Measurements from ENCODE around the gene ASTN2.

The ASTN2 gene

GRCh38 chr9:116901260-116901659 lies 513.6 kb downstream of the ASTN2 start:
- H3K79me2 ChIP-seq (ENCODE audit: insufficient read depth, low read length), result no peaks in the 10 kb centered on the region
- no peak overlapping the region for H3K27ac ChIP-seq (ENCODE audit: low read length)
- no peak overlapping the region for H3K9ac ChIP-seq (ENCODE audit: low read depth, low read length)
- no peaks in the 10 kb centered on the region for H3K27me3 ChIP-seq (ENCODE audit: insufficient read depth, low read length, poor library complexity)
- no peak overlapping the region for H3K4me2 ChIP-seq (ENCODE audit: insufficient read depth, low read length)
- no peaks in the 10 kb centered on the region for H3K9me3 ChIP-seq (ENCODE audit: insufficient read depth, low read length, severe bottlenecking)
- H4K20me1 ChIP-seq (ENCODE audit: insufficient read depth, low read length), result no peaks in the 10 kb centered on the region
- H3K4me3 ChIP-seq (ENCODE audit: low read depth in 1 of 2, low read length in 2 of 2), result no peak overlapping the region
- ATAC-seq (ENCODE audit: insufficient read depth, low read depth) (no peak), DNase-seq (no peak)
- no peak overlapping the region for H2AFZ ChIP-seq (ENCODE audit: low read depth, low read length)
- no peak for TF ChIP-seq CTCF (IDR thresholded peaks at IDR 0.05; ENCODE audit: borderline replicate concordance, extremely low read depth, low read length, poor library complexity, severe bottlenecking)
- no peak for TF ChIP-seq EZH2 (IDR thresholded peaks at IDR 0.05; ENCODE audit: borderline replicate concordance, low read depth, low read length, severe bottlenecking)
- no peaks in the 10 kb centered on the region for H3K4me1 ChIP-seq (ENCODE audit: insufficient read depth, low read length)
- H3K36me3 ChIP-seq (ENCODE audit: insufficient read depth, low read length), result no peaks in the 10 kb centered on the region

GRCh38 chr9:116900543-116900942 lies 514.3 kb downstream of the ASTN2 start:
- Histone ChIP-seq H4K20me1 (ENCODE audit: insufficient read depth, low read length) (no peaks in the 10 kb centered on the region), H3K9ac (ENCODE audit: low read depth, low read length) (no peak overlapping the region), H3K4me1 (ENCODE audit: insufficient read depth, low read length) (no peaks in the 10 kb centered on the region), H3K9me3 (ENCODE audit: insufficient read depth, low read length, severe bottlenecking) (no peaks in the 10 kb centered on the region), H2AFZ (ENCODE audit: low read depth, low read length) (no peak overlapping the region), H3K27ac (ENCODE audit: low read length) (no peak overlapping the region), H3K27me3 (ENCODE audit: insufficient read depth, low read length, poor library complexity) (no peaks in the 10 kb centered on the region), H3K79me2 (ENCODE audit: insufficient read depth, low read length) (no peaks in the 10 kb centered on the region), H3K4me2 (ENCODE audit: insufficient read depth, low read length) (no peak overlapping the region), H3K36me3 (ENCODE audit: insufficient read depth, low read length) (no peaks in the 10 kb centered on the region), H3K4me3 (ENCODE audit: low read depth in 1 of 2, low read length in 2 of 2) (no peak overlapping the region)
- no peak for DNase-seq
- no peak for ATAC-seq (ENCODE audit: insufficient read depth, low read depth)
- TF ChIP-seq EZH2 (IDR thresholded peaks at IDR 0.05; ENCODE audit: borderline replicate concordance, low read depth, low read length, severe bottlenecking), result no peak
- TF ChIP-seq CTCF (IDR thresholded peaks at IDR 0.05; ENCODE audit: borderline replicate concordance, extremely low read depth, low read length, poor library complexity, severe bottlenecking), result no peak

- no peaks in the 10 kb centered on the region for H3K79me2 ChIP-seq (ENCODE audit: insufficient read depth, low read length)
- no peak overlapping the region for H3K27ac ChIP-seq (ENCODE audit: low read length)
- H3K9me3 ChIP-seq (ENCODE audit: insufficient read depth, low read length, severe bottlenecking), result no peaks in the 10 kb centered on the region
- H3K4me3 ChIP-seq (ENCODE audit: low read depth in 1 of 2, low read length in 2 of 2), result no peak overlapping the region
- H3K27me3 ChIP-seq (ENCODE audit: insufficient read depth, low read length, poor library complexity), result no peaks in the 10 kb centered on the region
- no peak overlapping the region for H3K4me2 ChIP-seq (ENCODE audit: insufficient read depth, low read length)
- TF ChIP-seq EZH2 (IDR thresholded peaks at IDR 0.05; ENCODE audit: borderline replicate concordance, low read depth, low read length, severe bottlenecking), result no peak
- TF ChIP-seq CTCF (IDR thresholded peaks at IDR 0.05; ENCODE audit: borderline replicate concordance, extremely low read depth, low read length, poor library complexity, severe bottlenecking), result no peak
- DNase-seq, result no peak
- no peak overlapping the region for H3K9ac ChIP-seq (ENCODE audit: low read depth, low read length)
- no peaks in the 10 kb centered on the region for H3K36me3 ChIP-seq (ENCODE audit: insufficient read depth, low read length)
- ATAC-seq (ENCODE audit: insufficient read depth, low read depth), result no peak
- H4K20me1 ChIP-seq (ENCODE audit: insufficient read depth, low read length), result no peaks in the 10 kb centered on the region
- no peaks in the 10 kb centered on the region for H3K4me1 ChIP-seq (ENCODE audit: insufficient read depth, low read length)
- H2AFZ ChIP-seq (ENCODE audit: low read depth, low read length), result no peak overlapping the region
Measured at GRCh38 chr9:116900007-116900367, 514.9 kb downstream of the ASTN2 start.

Data from DND-41 (cell line).